HG03139 (cell line): Measurements from ENCODE around the gene ZNF688.

Experiments
- ATAC-seq: cut with Tn5 transposase; IDR thresholded peaks from one replicate; pipeline ENCODE4 v1.9.1; 2021; ENCODE audit not compliant: unreplicated experiment

Gene ZNF688

DNA sequence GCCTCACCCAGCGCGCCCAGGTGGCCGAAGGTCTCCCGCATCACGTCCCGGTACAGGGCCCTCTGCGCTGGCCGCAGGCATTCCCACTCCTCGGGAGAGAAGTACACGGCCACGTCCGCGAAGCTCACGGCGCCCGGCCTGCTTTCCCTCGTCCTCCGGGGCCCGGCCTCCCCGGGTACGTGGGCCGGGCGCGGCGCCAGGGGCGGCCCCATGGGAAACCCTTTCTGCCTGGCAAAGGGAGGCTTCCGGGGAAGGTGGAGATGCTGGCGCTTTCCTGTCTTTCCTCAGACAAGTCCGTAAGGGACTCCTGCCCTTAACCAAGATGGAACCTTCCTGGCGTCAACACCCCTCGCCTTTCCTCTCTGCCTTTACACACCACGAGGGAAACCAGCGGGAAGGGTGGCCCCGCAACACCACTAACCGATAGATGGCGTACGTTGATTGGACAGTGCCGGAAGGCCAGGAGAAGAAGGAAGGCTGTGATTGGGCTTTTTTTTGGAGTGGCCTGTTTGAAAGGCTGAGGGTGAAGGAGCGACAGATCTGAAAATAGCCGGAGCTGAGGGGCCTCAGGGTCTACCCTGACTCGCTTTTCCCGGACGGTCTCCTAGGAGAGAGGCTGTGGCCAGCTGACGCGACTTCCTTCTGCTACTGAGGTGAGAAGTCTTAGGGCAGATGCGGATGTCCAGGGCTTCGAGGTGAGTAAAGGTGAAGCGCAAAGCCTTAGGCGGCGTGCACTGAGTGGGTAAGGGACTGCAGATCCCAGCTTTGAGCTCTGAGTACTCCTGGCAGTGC is 14.1 kb upstream of the ZNF688 start, which contains the start of gene ZNF785:
Gene ZNF785 (minus strand): TSS at position 298 of the 792 bp plus-strand sequence. CDS start 86 bp downstream, at position 212.
- ATAC-seq = peak; percentile 72

DNA sequence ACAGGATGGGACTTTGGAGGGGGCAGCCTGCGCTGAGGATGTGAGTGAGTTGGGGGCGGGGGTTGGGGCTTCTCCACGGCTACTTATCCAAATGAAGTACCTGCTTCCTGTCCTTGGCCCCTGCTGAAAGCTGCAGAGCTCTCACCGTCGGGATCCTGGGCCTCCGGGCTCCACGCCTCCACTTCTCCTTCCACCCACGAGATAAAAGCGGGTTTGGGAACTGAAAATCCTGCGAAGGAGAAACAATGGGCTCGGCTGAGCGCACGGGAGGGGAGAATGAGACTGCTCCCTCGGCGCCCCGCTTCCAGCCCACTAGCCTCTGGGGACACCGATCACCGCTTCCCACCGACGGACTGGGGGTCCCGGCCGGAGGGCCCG is 13.5 kb upstream of the ZNF688 start:
- ATAC-seq = peak; percentile 4

DNA sequence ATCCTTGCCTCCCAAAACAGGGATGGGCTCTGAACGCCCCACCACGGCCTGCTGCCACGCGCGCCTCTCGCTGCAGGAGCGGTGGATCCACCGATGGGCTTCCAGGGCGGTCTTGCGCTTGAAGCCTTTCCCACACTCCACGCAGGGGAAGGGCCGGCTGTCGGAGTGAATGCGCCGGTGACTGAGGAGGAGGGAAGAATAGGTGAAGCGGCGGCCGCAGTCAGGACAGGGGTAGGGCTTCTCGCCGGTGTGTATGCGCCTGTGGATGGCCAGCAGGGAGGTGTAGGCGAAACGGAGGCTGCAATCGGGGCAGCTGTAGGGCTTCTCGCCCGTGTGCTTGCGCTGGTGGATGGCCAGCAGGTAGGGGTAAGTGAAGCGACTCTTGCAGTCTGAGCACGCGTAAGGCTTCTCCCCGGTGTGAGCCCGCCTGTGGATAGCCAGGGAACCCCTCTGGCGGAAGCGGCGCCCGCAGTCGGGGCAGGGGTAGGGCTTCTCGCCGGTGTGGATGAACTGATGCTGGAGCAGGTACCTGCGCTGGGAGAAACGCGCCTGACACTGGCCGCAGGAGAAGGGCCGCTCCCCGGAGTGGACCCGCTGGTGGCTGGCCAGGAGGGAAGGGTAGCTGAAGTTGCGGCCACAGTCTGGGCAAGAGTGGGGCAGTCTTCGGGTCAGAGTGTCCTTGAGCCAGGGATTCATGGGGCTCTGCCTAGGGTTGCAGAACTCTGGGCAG is 11.3 kb upstream of the ZNF688 start:
- ATAC-seq = no peak

DNA sequence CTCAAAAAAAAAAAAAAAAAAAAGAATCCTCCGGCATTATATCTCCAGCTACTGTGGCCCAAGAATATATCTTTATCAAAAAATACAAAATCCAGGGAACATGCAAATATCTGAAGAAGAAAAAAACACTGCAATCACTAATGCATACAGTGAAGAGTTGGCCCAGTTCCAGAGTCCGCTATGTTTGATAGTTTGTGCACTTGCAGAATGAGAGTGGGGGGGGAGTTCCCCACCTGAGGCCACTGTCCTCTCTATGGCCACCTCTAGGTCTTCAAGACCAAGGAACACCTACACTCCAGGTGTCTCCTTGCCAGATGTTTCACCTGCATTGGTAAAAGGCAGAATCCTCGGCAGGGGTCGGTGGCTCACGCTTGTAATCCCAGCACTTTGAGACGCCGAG is 9.9 kb upstream of the ZNF688 start:
- ATAC-seq = no peak

DNA sequence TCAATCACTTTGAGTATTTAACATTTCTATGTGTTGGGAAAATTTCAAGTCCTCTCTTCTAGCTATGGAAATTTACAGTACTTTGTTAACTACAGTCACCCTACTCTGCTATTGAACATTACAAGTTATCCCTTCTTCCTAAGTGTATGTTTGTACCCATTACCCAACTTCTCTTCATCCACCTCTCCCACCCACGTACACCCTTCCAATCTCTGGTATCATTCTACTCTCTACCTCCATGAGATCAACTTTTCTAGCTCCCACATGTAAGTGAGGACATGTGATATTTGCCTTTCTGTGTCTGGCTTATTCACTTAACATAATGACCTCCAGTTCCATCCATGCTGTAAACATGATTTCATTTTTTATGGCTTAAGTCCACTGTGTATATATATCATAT is 3.2 kb upstream of the ZNF688 start:
- no peak for ATAC-seq

DNA sequence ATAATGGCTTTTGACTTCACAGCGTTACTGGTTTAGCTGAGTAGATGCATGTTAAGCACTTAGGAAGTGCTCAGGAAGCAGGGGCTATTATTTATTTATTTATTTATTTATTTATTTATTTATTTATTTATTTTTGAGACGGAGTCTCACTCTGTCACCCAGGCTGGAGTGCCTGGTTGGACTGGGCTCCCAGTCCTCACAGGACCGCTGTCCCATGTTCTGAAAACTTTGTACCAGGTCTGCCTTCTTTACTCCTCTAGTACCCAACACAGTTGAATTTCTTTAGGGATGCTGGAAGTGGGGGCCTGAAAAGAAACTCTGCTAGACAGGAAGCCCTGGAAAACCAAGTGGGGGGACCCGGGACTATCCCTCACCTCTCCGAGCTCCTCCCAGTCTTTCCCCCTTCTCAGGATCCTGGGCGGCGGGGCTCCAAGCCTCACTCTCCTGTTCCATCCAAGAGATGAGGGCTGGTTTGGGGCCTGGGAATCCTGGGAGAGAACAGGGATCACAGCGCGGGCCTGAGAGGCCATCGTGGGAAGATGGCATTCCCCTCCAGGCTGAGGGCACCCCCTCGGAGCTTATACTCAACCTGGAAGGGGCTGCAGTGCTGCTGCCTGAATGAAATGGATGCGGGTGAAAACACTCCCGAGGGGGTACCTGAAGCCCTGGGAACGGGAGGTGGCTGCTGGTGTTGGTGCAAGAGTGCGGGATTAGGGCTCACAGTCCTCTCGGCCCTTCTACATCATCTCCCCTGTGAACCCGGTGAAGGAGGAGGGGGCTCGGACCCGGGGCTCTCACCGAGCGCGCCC is 674 bp downstream of the ZNF688 start:
- no peak for ATAC-seq

DNA sequence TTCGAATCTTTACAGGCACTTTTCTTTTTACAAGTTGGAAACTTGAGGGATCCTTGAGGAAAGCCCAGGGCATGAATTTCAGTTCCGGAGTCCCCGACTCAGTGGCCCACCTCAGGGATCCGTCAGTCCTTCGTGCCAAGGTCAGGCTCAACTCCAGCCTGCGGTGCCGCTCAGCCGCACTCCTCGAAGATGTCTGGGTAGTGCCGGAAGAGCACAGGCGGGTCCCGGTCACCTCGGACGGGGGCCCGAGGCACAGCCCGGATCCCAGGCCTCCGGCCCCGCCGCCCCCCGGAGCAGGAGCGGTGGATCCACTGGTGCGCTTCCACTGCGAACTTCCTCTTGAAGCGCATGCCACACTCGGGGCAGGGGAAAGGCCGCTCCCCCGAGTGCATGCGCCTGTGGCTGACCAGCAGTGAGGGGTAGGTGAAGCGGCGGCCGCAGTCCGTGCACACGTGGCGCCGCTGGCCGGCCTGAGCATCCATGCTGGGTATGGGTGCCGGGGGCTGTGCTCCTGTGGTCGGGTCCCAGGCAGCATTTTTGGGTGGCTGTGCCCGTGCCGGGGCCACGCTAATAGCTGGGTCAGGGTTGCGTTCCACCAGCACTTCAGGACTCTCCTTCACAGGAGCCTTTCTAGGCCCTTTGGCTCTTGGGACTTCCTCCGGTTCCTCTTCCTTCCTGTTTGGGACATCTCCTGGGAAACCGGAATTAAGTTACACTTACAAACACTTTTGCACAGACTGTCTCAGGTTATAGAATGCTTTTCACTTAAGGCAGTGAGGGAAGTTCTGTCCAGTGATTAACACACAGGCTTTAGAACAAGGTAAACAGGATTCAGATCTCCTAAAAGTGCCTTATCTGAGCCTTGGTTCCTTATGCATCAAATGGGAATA is 1.5 kb downstream of the ZNF688 start:
- no peak for ATAC-seq

DNA sequence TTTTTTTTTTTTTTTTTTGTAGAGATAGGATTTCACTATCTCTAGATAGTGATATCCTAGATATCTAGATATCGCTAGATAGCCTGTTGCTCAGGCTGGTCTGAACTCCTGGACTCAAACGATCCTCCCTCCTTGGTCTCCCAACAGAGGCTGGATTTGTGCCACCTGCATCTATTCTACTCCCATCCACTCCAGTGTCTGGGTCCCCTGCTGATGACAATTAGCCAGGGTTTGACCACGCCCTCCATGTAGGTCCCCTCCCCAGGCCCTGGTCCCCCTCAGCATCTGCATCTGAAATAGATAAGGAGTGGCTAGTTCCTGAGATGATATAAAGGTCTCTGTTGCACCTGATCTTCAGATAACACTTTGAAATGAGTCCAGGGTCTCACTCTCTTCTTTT is 2.2 kb downstream of the ZNF688 start:
- ATAC-seq = no peak

DNA sequence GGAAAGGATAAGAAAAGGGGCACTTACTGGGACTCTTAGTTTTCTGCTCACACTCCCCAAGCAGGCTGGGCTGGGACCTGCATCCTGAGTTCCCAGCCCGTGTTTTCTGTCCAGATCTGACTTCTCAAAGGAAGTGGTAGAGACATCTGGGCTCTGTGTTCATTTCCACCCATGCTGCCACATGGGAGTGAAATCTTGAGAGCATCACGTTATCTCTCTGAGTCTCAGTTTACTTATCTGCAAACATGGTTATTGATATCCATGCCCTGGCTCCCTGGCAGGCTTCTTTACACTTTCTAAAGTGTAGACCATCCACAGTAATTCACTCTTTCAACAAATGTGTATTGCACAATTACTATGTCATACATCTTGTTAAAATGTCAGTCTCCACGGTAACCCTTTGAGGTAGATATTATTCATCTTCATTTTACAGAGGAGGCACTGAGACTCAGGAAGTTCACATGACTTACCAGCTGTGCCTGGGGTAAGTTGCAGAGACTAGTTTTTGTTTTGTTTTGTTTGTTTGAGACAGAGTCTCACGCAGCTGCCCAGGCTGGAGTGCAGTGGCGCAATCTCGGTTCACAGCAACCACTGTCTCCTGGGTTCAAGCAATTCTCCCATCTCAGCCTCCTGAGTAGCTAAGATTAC is 3.4 kb downstream of the ZNF688 start:
- no peak for ATAC-seq

DNA sequence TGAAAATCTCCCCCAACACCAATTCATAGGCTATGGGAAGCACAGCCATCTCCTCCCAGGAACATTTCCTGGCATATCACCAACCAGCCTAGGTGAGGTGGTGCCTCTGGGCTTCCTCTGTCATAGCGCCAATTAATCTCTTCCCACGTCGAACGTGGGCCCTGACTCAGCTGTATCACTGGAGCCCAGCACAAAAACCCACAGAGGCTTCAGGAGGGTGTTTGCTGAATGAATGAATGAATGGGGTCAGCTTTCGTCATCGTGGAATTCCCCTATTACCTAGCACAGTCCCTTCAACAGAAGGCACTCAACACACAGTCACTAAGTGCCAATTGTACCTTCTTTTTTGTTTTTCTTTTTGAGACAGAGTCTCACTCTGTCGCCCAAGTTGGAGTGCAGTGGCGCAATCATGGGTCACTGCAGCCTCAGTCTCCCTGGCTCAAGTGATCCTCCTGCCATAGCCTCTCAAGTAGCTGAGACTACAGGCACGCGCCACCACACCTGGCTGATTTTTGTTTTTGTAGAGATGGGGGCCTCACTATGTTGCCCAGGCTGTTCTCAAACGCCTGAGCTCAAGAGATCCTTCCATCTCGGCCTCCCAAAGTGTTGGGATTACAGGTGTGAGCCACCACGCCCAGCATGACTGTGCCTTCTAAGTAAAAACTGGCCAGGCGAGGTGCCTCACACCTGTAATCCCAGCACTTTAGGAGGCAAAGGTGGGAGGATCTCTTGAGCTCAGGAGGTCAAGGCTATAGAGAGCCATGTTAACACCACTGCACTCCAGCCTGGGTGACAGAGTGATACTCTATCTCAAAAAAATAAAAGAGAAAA is 4.1 kb downstream of the ZNF688 start:
- ATAC-seq = no peak

DNA sequence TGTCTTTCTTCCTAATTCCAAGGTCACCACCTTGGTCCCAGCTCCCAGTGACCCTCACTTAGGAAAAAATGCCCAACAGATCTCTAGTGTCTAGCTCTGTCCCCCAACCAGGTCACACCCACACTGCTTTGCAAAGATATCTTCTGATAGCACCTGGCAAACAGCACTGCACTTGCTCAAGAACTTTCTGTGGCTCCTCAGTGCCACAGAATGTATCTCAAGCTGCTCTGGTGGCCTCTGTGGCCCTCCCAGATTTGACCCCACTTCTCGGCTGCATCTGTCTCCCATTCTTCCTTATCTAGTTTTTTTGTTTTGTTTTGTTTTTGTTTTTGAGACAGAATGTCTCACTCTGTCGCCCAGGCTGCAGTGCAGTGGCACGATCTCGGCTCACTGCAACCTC is 5.0 kb downstream of the ZNF688 start:
- no peak for ATAC-seq

DNA sequence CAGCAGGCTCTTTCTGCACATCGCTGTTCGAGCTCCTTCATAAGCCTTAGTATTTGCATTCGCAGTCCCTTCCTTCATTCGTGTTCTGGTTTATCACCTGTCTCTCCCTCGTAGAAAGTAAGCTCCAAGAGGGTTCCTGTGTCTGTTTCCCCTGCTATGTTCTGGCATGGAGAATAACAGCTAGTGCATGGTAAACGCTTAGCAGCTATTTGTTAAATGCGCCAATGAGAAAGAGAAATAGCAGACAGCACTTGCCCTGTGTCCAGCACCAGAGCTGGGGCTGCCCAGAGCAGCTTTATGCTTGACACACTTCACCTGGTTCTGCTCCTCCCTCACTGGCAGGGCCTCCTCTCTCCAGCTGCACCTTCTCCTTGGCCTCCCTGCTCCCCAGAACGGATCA is 5.5 kb downstream of the ZNF688 start:
- ATAC-seq = no peak

DNA sequence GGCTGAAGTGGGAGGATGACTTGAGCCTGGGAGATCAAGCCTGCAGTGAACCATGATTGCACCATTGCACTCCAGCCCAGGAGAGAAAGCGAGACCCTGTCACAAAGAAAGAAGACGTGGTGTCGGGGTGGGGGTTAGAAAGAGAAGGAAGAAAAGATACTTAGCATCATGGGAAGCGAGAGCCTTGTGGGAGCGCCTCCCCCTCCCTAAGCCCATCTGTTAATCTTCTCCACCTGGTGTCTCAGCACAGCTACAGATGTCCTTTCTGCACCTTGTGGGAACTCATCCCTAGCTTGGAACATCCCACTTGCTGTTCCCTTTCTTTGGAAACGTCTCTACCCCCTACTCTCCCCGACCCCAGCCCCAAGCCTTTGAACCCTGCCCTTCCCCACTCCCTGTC is 6.0 kb downstream of the ZNF688 start:
- ATAC-seq = no peak

DNA sequence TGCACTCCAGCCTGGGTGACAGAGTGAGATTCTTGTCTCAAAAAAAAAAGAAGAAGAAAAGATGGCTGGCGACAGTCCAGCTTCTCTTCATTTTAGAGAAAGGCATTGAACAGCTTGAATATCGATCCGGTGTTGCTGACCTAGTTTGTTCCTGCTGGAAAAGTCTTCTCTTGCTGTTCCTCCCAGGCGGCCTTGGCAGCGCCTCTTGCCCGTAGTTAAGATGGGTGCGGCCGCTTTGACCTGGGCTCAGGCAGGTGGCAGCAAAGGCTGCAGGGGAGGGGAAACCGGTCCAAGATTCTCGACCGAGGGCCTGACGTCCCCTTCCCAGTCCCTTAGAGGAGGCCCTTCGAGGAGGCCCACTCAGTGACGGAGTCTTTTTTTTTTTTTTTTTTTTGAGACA is 9.5 kb downstream of the ZNF688 start:
- ATAC-seq = no peak

DNA sequence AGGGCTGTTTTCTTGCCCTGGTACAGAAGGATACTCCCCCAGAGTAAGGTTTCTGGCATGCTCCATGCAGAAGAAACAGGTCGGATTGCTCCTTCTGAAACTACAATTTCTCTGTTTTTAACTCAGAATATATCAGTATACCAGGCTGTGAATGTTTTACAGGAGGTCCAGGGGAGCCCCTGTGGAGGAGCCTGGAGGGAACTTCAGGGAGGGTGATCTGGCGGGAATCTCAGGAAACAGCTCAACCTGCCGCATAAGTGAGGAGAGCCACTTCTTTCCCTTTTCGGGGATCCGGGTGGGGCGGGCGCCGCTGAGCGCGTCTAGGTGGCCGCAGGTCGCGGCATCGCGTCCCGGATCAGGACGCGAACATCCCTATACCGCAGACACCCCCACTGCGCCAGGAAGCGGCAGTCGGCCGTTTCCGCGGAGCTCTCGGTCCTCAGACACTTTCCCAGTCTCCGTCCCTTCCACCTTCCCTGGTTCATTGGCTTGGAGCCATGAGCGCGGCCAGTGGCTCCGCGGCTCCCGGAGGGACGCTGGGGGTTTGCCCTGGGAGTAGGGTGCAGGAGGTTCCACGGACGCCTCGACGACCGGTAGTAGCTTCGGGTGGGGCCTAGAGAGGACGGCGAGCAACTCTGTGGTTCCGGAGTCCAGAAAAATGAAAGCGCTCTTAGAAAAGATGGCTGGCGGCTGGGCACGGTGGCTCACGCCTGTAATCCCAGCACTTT is 10.3 kb downstream of the ZNF688 start:
- ATAC-seq = no peak

DNA sequence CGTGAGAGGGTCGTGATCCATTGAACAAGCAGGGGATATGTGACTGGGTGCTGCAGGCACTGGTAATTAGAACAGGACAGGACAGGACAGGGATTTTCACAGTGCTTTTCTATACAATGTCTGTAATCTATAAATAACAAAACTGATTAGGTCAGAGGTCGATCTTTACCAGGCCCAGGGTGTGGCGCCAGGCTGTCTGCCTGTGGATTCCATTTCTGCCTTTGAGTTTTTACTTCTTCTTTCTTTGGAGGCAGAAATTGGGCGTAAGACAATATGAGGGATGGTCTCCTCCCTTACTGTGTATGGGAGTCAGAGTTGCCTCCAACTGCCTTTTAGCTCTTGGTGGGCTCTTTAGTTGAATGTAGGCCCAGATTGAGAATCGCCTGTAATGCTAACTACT is 11.8 kb downstream of the ZNF688 start:
- ATAC-seq = no peak

DNA sequence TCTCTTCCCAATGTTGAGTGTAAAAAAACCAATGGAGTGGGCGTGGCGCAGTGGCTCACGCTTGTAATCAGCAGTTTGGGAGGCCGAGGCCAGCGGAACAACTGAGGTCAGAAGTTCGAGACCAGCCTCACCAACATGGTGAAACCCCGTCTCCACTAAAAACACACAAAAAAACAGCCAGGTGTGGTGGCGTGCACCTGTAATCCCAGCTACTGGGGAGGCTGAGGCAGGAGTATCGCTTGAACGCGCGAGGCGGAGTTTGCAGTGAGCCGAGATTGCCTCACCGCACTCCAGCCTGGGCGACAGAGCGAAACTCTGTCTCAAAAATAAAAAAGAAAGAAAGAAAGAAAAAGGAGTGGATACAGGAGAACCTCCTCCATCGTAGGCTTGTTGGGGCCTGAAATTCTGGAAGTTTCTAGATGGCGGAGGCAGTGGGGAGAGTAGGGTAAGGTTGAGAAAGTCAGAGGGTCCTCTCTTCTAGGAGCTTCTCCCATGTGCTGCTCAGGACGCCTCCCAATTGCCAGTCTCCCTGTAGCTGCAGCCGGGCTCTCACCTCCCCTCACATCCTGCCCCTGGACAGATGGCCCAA is 12.6 kb downstream of the ZNF688 start:
- ATAC-seq = no peak
